ENCODE data around the gene RASSF4. TPM values are rescaled to one million over a fixed set of nuclear protein-coding genes. Genes with fewer than 3 reads are reported as not detected.

Gene RASSF4
- total RNA-seq, 1 donor from 2014 or later = 67.6 TPM

DNA sequence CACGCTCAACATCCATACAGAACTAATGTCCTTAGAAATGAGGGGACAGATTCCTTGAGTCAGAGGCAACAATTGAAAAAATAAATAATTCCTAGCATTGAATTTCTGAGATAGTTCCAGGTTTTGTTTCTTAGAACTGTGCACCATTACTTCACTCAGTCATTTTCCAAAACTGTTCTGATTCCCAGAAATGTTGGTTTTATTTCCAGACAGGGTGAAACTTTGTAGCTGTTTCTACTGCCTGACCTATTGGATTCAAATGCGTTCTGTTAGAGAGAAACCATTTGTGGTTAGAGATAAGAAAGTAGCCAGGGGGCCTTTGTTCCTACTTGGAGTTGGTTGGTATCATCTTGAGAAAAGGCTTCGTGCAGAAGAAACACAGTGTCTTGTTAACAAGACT lies 27.1 kb downstream of the RASSF4 start:
- no peaks in the 10 kb centered on the region for H3K27me3 ChIP-seq (ENCODE audit: control insufficient read depth, insufficient read depth, low read length)
- no peaks in the 10 kb centered on the region for H3K36me3 ChIP-seq (ENCODE audit: control insufficient read depth, insufficient read depth, low read length)
- no peak overlapping the region for H3K4me3 ChIP-seq (ENCODE audit: low read depth, low read length)
- TF ChIP-seq, protein P1, sequence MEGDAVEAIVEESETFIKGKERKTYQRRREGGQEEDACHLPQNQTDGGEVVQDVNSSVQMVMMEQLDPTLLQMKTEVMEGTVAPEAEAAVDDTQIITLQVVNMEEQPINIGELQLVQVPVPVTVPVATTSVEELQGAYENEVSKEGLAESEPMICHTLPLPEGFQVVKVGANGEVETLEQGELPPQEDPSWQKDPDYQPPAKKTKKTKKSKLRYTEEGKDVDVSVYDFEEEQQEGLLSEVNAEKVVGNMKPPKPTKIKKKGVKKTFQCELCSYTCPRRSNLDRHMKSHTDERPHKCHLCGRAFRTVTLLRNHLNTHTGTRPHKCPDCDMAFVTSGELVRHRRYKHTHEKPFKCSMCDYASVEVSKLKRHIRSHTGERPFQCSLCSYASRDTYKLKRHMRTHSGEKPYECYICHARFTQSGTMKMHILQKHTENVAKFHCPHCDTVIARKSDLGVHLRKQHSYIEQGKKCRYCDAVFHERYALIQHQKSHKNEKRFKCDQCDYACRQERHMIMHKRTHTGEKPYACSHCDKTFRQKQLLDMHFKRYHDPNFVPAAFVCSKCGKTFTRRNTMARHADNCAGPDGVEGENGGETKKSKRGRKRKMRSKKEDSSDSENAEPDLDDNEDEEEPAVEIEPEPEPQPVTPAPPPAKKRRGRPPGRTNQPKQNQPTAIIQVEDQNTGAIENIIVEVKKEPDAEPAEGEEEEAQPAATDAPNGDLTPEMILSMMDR (IDR thresholded peaks at IDR 0.05; ENCODE audit: insufficient read depth, low read length, poor library complexity, severe bottlenecking) = no peak
- no peak for DNase-seq (ENCODE audit: low read depth)

- TF ChIP-seq, protein P1 (IDR thresholded peaks at IDR 0.05; ENCODE audit: insufficient read depth, low read length, poor library complexity, severe bottlenecking) = no peak
- no peaks in the 10 kb centered on the region for H3K36me3 ChIP-seq (ENCODE audit: control insufficient read depth, insufficient read depth, low read length)
- no peak for DNase-seq (ENCODE audit: low read depth)
- no peak overlapping the region for H3K4me3 ChIP-seq (ENCODE audit: low read depth, low read length)
- no peaks in the 10 kb centered on the region for H3K27me3 ChIP-seq (ENCODE audit: control insufficient read depth, insufficient read depth, low read length)
Measured at GRCh38 chr10:44988957-44989585, 29.5 kb downstream of the RASSF4 start.

- TF ChIP-seq, protein P1 (IDR thresholded peaks at IDR 0.05; ENCODE audit: insufficient read depth, low read length, poor library complexity, severe bottlenecking) = no peak
- Histone ChIP-seq H3K27me3 (ENCODE audit: control insufficient read depth, insufficient read depth, low read length) (no peaks in the 10 kb centered on the region), H3K4me3 (ENCODE audit: low read depth, low read length) (no peak overlapping the region), H3K36me3 (ENCODE audit: control insufficient read depth, insufficient read depth, low read length) (no peaks in the 10 kb centered on the region)
- no peak for DNase-seq (ENCODE audit: low read depth)
Measured at GRCh38 chr10:44989597-44990301, 30.1 kb downstream of the RASSF4 start.

- H3K36me3 ChIP-seq (ENCODE audit: control insufficient read depth, insufficient read depth, low read length) = no peaks in the 10 kb centered on the region
- H3K4me3 ChIP-seq (ENCODE audit: low read depth, low read length) = no peak overlapping the region
- no peaks in the 10 kb centered on the region for H3K27me3 ChIP-seq (ENCODE audit: control insufficient read depth, insufficient read depth, low read length)
- no peak for DNase-seq (ENCODE audit: low read depth)
- TF ChIP-seq, protein P1 (IDR thresholded peaks at IDR 0.05; ENCODE audit: insufficient read depth, low read length, poor library complexity, severe bottlenecking) = peak; percentile 36
Measured at GRCh38 chr10:44990302-44990655, 30.7 kb downstream of the RASSF4 start.

DNA sequence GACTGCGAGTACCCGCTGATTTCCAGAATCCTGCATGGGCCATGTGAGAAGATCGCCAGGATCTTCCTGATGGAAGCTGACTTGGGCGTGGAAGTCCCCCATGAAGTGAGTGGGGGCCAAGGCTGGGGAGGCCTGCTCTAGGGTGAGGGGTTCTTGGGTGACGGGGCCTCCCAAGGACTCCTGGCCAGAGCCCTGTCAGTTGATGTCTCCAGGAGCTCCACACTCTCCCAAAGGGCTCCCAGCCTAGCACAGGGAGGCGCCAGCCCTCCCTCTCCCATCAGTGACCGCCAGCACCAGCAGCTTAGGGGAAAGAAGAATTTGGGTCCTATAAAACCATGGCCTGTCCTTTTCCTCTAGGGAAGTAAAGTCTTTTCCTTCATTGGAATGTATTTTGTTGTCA lies 31.4 kb downstream of the RASSF4 start:
- DNase-seq (ENCODE audit: low read depth) = no peak
- TF ChIP-seq, protein P1 (IDR thresholded peaks at IDR 0.05; ENCODE audit: insufficient read depth, low read length, poor library complexity, severe bottlenecking) = no peak
- Histone ChIP-seq H3K4me3 (ENCODE audit: low read depth, low read length) (no peak overlapping the region), H3K27me3 (ENCODE audit: control insufficient read depth, insufficient read depth, low read length) (no peaks in the 10 kb centered on the region), H3K36me3 (ENCODE audit: control insufficient read depth, insufficient read depth, low read length) (no peaks in the 10 kb centered on the region)
